Heart left ventricle (tissue), 16 donors: Measurements from ENCODE around the gene PLAU. TPM values are rescaled to one million over a fixed set of nuclear protein-coding genes. Genes with fewer than 3 reads are reported as not detected.

ENCODE experiments used
- ATAC-seq, 4 donors: fragments of 200-7000 bp; cut with Tn5 transposase; one replicate each; pipeline ENCODE4 v1.9.1; 2020 to 2022; ENCODE audit warnings: moderate library complexity in 4 of 4, mild to moderate bottlenecking in 3 of 4, moderate number of reproducible peaks in 1 of 4
- DNase-seq, 5 donors: peaks; one replicate each; pipeline ENCODE4 v3.0.0-alpha.2; 2020
- H3K27ac ChIP-seq, 12 donors: fragments of 200-600 bp; sonication (generic) in 4 of 12; one replicate each; pipeline versions ENCODE4 v1.5.0 to v1.8.0; 2016 to 2022; ENCODE audit warnings: mild to moderate bottlenecking in 2 of 12
- H3K27me3 ChIP-seq, 9 donors: fragments of 200-600 bp; sonication (generic) in 2 of 9; one replicate each; pipeline versions ENCODE4 v1.5.1 to v1.8.0; 2016 to 2022; ENCODE audit warnings: mild to moderate bottlenecking in 3 of 9
- H3K36me3 ChIP-seq, 9 donors: fragments of 200-600 bp; sonication (generic) in 2 of 9; one replicate each; pipeline versions ENCODE4 v1.5.0 to v1.8.0; 2018 to 2022; ENCODE audit warnings: mild to moderate bottlenecking in 2 of 9
- H3K4me1 ChIP-seq, 12 donors: fragments of 200-600 bp; sonication (generic) in 4 of 12; one replicate each; pipeline versions ENCODE4 v1.5.0 to v1.8.0; 2016 to 2022; ENCODE audit warnings: mild to moderate bottlenecking in 3 of 12
- H3K4me3 ChIP-seq, 12 donors: fragments of 200-600 bp; sonication (generic) in 4 of 12; one replicate each; pipeline versions ENCODE4 v1.5.0 to v1.8.0; 2017 to 2022; ENCODE audit warnings: mild to moderate bottlenecking in 9 of 12, moderate library complexity in 4 of 12
- H3K9me3 ChIP-seq, 12 donors: fragments of 200-600 bp; sonication (generic) in 4 of 12; one replicate each; pipeline versions ENCODE4 v1.5.0 to v1.8.0; 2016 to 2022; ENCODE audit warnings: mild to moderate bottlenecking in 1 of 12
- POLR2A ChIP-seq, 2 donors: fragments of 450-650 bp; IDR thresholded peaks; one replicate each; pipeline ENCODE4 v1.6.1; 2017; ENCODE audit warnings: antibody characterized with exemption in 2 of 2, mild to moderate bottlenecking in 2 of 2, moderate library complexity in 2 of 2
- WGBS, 4 donors: extraction: QIAGEN DNeasy Blood & Tissue Kit in 2 of 4; methylation state at CpG; one replicate each; pipeline versions ENCODE4 v1.1.5 to v1.1.7; 2013 to 2018; 5-methylcytosine and 5-hydroxymethylcytosine counted together
- intact Hi-C, 10 donors: fragments of 100-400 bp; cut with DNase I; formaldehyde crosslinking; loops; one replicate each; pipeline versions ENCODE4 v1.11.1 to v1.14.2; 2022
- polyA plus RNA-seq, 2 donors: library from polyadenylated mRNA; stranded (reverse); fragments of 200-250 nt; gene quantifications; one replicate each; pipeline ENCODE4 v1.2.3, GENCODE V29; 2013
- total RNA-seq, 9 donors: library from RNA; depleted of rRNA in 2 of 9; stranded (reverse); fragments of >200 nt in 2 of 9; fragmentation: NEBNext Ultra II Directional in 3 of 9; extraction: Animal tissue kit (Norgen Biotek cat#: 25700) in 3 of 9; gene quantifications; one replicate each; pipeline versions ENCODE4 v1.1.0 to v1.2.4, GENCODE V29; 2016 to 2023
- TF ChIP-seq, protein P1 (sequence below), 12 donors: fragments of 200-600 bp; sonication (generic) in 4 of 12; IDR thresholded peaks; one replicate each; pipeline versions ENCODE4 v1.5.0 to v1.8.0; 2018 to 2022; ENCODE audit warnings: antibody characterized with exemption in 12 of 12, mild to moderate bottlenecking in 5 of 12
- donor health status: ischemic (EF 13 %, LVEDD 7.1; RV severe dilation, severe dysfunction).
- donor health status: healthy with polysubstance abuse.
- donor health status: DM: no; HTN: yes; CAD: no.
- donor health status: DM: no; HTN: no; CAD: no.
- donor health status: ischemic (EF 25% LVEDD 6.9; RV normal size, moderate dysfunction).
- donor health status: ischemic (EF 25% LVEDD 5.7; RV mildly dilated, moderate dysfunction).
- donor health status: healthy.
- donor health status: DM: yes; HTN: yes; CAD: no.
- donor health status: ischemic (EF 35%, LVEDD 5.7; RV mildly dilated, moderate dysfunction).
- donor health status: nonischemic (EF 11% LVEDD 7.7; RV severe dilation, severe dysfunction).
- donor health status: DM: yes; HTN: yes; CAD: no.
- donor health status: PGD.
- donor health status: ischemic (EF 29% LVEDD 5.4; RV normal size, mild dysfunction).
- donor health status: nonischemic (EF 23%, LVEDD 6.1; RV moderate dilation, normal function).

The PLAU gene
- total and polyA plus RNA-seq, 11 donors = 3.3 to 68.1 (median 10.3) TPM

DNA sequence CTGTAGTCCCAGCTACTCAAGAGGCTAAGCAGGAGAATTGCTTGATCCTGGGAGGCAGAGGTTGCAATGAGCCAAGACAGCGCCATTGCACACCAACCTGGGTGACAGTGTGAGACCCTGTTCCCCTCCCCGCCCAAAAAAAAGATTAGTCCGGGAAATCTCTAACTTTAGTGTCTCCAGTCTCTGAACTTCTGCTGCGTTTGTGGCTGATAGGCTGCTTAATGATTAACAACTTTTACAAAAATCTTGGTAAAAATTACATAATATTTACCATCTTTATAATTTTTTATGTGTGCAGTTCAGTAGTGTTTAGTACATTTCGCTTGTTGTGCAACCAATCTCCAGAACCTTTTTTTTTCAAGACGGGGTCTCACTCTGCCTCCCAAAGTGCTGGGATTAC is 9.7 kb upstream of the PLAU start:
- no peaks in the 10 kb centered on the region for H3K36me3 ChIP-seq
- WGBS, 4 donors = 88 to 99% (median 93%) methylated on average over 6 of the region's 6 CpGs
- peak overlapping the region in 1 of 12 donors; percentile 61 for H3K27ac ChIP-seq
- TF ChIP-seq, protein P1, sequence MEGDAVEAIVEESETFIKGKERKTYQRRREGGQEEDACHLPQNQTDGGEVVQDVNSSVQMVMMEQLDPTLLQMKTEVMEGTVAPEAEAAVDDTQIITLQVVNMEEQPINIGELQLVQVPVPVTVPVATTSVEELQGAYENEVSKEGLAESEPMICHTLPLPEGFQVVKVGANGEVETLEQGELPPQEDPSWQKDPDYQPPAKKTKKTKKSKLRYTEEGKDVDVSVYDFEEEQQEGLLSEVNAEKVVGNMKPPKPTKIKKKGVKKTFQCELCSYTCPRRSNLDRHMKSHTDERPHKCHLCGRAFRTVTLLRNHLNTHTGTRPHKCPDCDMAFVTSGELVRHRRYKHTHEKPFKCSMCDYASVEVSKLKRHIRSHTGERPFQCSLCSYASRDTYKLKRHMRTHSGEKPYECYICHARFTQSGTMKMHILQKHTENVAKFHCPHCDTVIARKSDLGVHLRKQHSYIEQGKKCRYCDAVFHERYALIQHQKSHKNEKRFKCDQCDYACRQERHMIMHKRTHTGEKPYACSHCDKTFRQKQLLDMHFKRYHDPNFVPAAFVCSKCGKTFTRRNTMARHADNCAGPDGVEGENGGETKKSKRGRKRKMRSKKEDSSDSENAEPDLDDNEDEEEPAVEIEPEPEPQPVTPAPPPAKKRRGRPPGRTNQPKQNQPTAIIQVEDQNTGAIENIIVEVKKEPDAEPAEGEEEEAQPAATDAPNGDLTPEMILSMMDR (IDR thresholded peaks at IDR 0.05) = no peak
- no peak for TF ChIP-seq POLR2A (IDR thresholded peaks at IDR 0.05)
- H3K27me3 ChIP-seq = no peaks in the 10 kb centered on the region
- peaks cover 0 to 51% (median 2%) of the 10 kb centered on the region in 12 donors for H3K4me1 ChIP-seq
- intact Hi-C loops = no loop called here
- DNase-seq = no peak
- no peak for ATAC-seq
- H3K4me3 ChIP-seq = no peak overlapping the region
- H3K9me3 ChIP-seq = no peaks in the 10 kb centered on the region

DNA sequence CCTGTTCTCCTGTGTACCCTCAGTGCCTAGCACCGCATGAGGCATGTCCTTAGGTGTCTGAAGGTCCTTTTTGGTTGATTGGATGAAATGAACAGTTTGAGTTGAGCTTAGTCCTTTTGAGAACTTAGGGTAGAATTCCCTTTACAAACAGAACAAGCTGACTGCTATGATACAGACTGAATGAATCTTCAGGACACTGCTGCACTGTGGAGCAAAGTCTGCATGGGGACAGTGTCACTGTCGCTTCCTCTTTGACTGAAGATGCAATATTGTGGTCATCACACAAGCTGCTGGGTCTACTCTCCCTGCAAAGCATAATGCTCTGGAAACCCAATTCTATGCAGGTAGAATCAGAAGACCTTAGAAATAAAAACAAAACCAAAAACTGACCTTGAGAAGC is 8.6 kb upstream of the PLAU start:
- no peak for DNase-seq
- TF ChIP-seq, protein P1 (IDR thresholded peaks at IDR 0.05) = no peak
- TF ChIP-seq POLR2A (IDR thresholded peaks at IDR 0.05) = no peak
- H3K4me3 ChIP-seq = no peak overlapping the region
- intact Hi-C loops = no loop called here
- H3K36me3 ChIP-seq = no peaks in the 10 kb centered on the region
- H3K27ac ChIP-seq = peak overlapping the region in 1 of 12 donors; percentile 61
- H3K4me1 ChIP-seq = peaks cover 0 to 62% (median 13%) of the 10 kb centered on the region in 12 donors
- ATAC-seq = no peak
- 94 to 100% (median 94%) methylated on average over 2 of the region's 2 CpGs for WGBS, 4 donors
- no peaks in the 10 kb centered on the region for H3K9me3 ChIP-seq
- no peaks in the 10 kb centered on the region for H3K27me3 ChIP-seq

DNA sequence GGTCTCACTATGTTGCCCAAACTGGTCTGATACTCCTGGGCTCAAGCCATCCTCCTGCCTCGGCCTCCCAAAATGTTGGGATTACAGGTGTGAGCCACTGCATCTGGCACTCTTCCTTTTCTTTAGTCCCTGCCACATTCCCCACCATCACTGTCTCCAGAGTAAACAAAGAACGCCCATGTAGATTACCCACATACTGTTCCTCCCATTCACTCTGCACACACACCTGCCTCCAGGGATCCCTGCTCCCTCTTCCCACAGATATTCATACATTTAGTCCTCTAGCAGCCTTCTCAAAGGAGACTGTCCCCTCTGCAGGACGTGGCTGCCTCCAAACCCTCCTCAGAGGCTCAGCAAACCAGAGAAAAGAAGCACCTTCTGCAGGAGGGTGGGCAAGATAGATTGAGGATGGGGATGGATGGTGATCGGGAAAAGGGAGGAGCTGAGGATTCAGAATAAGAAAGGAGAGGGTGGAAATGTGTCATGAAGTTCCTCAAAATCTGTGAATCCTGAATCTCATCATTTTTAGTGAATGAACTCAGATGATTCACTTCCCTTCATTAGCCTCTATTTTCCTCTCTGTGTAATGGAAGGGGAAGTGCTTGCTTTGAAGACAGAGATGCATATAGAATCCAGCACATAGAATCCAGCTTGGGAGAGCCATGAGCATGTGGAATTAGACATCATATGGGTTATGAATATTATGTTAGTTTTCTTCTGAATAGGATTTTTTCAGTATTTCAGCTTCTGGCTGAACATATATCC is 5.5 kb upstream of the PLAU start:
- Histone ChIP-seq H3K9me3 (no peaks in the 10 kb centered on the region), H3K27me3 (no peaks in the 10 kb centered on the region), H3K4me3 (no peak overlapping the region), H3K4me1 (peaks cover 0 to 70% (median 38%) of the 10 kb centered on the region in 12 donors), H3K27ac (peak overlapping the region in 8 of 12 donors; percentile 71 to 96 (median 82)), H3K36me3 (no peaks in the 10 kb centered on the region)
- intact Hi-C loops = no loop called here
- TF ChIP-seq, protein P1 (IDR thresholded peaks at IDR 0.05) = no peak
- TF ChIP-seq POLR2A (IDR thresholded peaks at IDR 0.05) = no peak
- no peak for DNase-seq
- 79 to 90% (median 86%) methylated on average over 4 of the region's 4 CpGs for WGBS, 4 donors
- no peak for ATAC-seq

DNA sequence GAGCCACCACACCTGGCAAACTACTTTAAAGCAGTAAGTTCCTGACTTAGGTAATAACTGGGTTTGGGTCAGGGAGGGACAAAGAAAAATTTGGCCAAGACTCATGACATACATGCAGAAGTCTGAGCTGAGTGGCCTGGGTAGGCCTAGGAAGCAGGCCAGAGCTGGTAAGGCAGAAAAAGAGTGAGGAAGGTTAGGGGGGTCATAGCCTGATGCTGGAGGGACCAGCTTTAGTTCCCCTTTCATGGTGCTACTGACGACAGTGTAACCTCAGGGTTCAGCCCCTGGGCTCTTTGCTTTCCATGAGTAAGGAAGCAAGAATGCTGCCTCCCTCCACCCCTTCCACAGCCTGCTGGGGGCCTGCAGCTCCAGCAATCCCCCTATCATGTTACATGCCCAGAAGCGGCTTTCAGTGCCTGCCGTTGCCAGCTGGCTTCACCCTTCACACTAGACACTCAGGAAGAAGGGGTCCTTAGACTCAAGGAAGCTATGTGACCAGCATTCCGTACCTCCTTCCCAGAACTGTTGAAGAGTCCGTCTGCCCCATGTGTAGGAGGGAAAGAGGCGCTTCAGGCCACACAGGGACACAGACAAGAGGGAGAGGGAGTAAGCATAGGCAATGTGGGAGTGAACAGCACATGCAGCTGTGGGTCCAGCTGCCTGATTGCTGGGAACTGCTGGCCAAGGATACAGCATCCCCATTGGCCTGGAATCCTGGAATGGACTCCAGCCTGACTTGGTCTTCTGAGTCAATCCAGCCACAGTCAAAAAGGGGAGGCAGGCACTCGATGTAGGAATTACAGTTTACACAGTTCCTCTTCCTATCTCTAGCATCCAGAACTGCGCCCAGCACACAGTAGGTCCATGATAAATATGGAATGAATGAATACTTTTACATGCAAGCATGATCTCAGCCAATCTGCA is 4.1 kb upstream of the PLAU start:
- peak; percentile 66 to 82 (median 79) for ATAC-seq
- peaks cover 0 to 68% (median 47%) of the 10 kb centered on the region in 12 donors for H3K4me1 ChIP-seq
- H3K4me3 ChIP-seq = no peak overlapping the region
- H3K9me3 ChIP-seq = no peaks in the 10 kb centered on the region
- 38 to 48% (median 40%) methylated on average over 8 of the region's 8 CpGs for WGBS, 4 donors
- intact Hi-C loops = no loop called here
- TF ChIP-seq, protein P1 (IDR thresholded peaks at IDR 0.05) = no peak
- TF ChIP-seq POLR2A (IDR thresholded peaks at IDR 0.05) = no peak
- peak; percentile 73 to 85 (median 77) for DNase-seq
- H3K27me3 ChIP-seq = no peaks in the 10 kb centered on the region
- peak overlapping the region; percentile 6 to 96 (median 74) for H3K27ac ChIP-seq
- no peaks in the 10 kb centered on the region for H3K36me3 ChIP-seq
